ENCODE measurements around the gene SLC30A5.
"Not testable (repeated sequence)": the region's sequence is repeated elsewhere in the genome, so short reads cannot be mapped to it uniquely, and the experiment has no call there.

SLC30A5 gene

GRCh38 chr5:69103521-69103920, 9.7 kb downstream of the SLC30A5 start:
- no peak for DNase-seq (ENCODE audit: low read depth)
- H3K4me3 ChIP-seq (ENCODE audit: low read length): no peak overlapping the region
- TF ChIP-seq, protein P1, sequence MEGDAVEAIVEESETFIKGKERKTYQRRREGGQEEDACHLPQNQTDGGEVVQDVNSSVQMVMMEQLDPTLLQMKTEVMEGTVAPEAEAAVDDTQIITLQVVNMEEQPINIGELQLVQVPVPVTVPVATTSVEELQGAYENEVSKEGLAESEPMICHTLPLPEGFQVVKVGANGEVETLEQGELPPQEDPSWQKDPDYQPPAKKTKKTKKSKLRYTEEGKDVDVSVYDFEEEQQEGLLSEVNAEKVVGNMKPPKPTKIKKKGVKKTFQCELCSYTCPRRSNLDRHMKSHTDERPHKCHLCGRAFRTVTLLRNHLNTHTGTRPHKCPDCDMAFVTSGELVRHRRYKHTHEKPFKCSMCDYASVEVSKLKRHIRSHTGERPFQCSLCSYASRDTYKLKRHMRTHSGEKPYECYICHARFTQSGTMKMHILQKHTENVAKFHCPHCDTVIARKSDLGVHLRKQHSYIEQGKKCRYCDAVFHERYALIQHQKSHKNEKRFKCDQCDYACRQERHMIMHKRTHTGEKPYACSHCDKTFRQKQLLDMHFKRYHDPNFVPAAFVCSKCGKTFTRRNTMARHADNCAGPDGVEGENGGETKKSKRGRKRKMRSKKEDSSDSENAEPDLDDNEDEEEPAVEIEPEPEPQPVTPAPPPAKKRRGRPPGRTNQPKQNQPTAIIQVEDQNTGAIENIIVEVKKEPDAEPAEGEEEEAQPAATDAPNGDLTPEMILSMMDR (conservative IDR thresholded peaks at IDR 0.05; ENCODE audit: low read length): no peak

DNA sequence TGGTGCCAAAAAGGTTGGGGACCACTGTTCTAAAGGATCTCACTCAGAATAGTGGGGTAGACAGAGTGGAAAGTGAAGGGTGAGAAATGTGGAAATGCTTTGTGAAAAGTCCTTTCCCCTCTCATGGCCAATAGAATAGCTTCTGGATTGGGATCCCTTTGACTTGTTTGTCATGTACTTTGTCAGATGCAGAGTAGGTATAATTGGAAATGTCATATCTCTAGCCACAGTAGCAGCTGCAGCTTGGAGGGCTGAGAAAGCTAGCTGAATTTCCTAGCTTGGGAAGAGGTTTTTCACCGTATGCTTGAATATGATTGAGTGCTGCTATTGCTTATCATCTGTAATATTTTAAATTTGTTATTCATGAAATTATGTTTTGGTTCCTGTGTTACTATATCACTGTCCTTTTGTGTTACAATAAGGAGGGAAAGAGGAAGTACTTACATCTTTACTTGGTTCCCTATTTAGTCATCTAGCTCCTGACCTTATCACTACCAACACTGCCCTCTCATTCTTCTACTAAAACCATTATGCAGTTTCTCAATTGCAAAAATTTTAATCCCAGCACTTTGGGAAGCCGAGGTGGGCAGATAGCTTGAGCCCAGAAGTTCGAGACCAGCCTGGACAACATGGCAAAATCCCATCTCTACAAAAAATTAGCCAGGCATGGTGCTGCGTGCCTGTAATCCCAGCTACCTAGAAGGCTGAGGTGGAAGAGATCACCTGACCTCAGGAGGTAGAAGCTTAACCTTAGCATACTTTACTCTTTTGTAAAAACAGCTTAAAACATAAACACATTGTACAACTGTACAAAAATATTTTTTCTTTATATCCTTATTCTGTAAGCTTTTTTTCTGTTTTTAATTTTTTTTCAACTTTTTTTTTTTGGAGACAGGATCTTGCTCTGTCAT, 12.4 kb downstream of the SLC30A5 start:
- DNase-seq (ENCODE audit: low read depth): no peak
- TF ChIP-seq, protein P1 (conservative IDR thresholded peaks at IDR 0.05; ENCODE audit: low read length): no peak
- no peak overlapping the region for H3K4me3 ChIP-seq (ENCODE audit: low read length)

- DNase-seq (ENCODE audit: low read depth); H3K4me3 ChIP-seq (ENCODE audit: low read length): not testable (repeated sequence)
Measured at GRCh38 chr5:69108367-69108766, 14.6 kb downstream of the SLC30A5 start.

DNA sequence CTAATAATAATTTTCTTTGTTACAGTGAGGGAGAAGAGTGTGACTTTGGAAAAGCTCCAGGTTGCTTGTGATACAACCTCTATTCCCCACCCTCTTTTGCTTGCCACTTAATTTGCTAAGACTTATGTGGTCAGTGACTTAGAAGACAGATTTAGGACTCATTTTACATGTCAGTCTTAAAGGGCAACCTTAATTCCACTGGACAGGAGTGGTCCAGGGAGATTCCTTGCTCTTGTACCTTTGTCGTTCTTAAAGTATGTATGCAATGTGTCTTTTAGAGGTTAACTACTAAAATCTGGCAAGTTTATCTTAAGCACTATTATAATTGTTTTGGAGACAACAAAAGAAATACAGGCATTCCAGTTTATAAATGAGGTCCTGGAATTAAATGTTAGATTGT, 20.0 kb downstream of the SLC30A5 start:
- peak; percentile 4 for DNase-seq (ENCODE audit: low read depth)
- no peak overlapping the region for H3K4me3 ChIP-seq (ENCODE audit: low read length)
- TF ChIP-seq, protein P1 (conservative IDR thresholded peaks at IDR 0.05; ENCODE audit: low read length): no peak

DNA sequence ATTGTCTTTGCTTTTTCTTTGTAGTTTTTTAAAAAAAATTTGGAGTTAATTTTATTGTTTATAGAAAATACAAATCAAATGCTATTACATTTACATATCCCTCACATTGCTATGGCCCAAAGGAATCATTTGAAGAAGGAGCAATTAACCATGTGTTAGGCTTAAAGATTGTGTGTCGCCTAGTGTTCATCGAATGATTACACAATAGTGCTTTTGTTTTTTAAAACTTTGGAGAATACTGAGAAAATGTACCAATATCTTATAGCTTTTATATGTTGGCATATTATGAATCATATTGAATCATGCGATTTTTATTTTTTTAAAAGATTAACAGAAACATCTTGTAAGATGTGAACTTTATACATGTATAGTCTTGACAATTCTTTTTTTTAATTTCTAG, 21.7 kb downstream of the SLC30A5 start:
- TF ChIP-seq, protein P1 (conservative IDR thresholded peaks at IDR 0.05; ENCODE audit: low read length): no peak
- H3K4me3 ChIP-seq (ENCODE audit: low read length): no peak overlapping the region
- DNase-seq (ENCODE audit: low read depth): no peak

GRCh38 chr5:69129413-69129812, 35.6 kb downstream of the SLC30A5 start:
- no peak overlapping the region for H3K4me3 ChIP-seq (ENCODE audit: low read length)
- DNase-seq (ENCODE audit: low read depth): peak; percentile 85
- TF ChIP-seq, protein P1 (conservative IDR thresholded peaks at IDR 0.05; ENCODE audit: low read length): no peak

- DNase-seq (ENCODE audit: low read depth): no peak
- TF ChIP-seq, protein P1 (conservative IDR thresholded peaks at IDR 0.05; ENCODE audit: low read length): no peak
- no peak overlapping the region for H3K4me3 ChIP-seq (ENCODE audit: low read length)
Measured at GRCh38 chr5:69130241-69130640, 36.4 kb downstream of the SLC30A5 start.
